Loucy (cell line): ENCODE results near the gene ENOX1.

Experiments used
- H2AFZ ChIP-seq: fragments of 200-600 bp; sonication (generic); 2 replicates; pipeline ENCODE4 v1.6.0; 2016; ENCODE audit warnings: antibody characterized with exemption, mild to moderate bottlenecking, low read length, moderate library complexity
- H3F3A ChIP-seq: fragments of 200-600 bp; 2 replicates; pipeline ENCODE4 v1.6.0; 2016; ENCODE audit warnings: antibody characterized with exemption, low read depth, mild to moderate bottlenecking
- H3K27me3 ChIP-seq: fragments of 200-600 bp; sonication (generic); 2 replicates; pipeline ENCODE4 v1.6.1; 2014; ENCODE audit warnings: low read length, mild to moderate bottlenecking; ENCODE audit not compliant: insufficient read depth, poor library complexity, severe bottlenecking
- H3K36me3 ChIP-seq: fragments of 200-600 bp; sonication (generic); 2 replicates; pipeline ENCODE4 v1.6.1; 2016; ENCODE audit warnings: low read length; ENCODE audit not compliant: insufficient read depth
- H3K4me1 ChIP-seq: fragments of 200-600 bp; sonication (generic); 2 replicates; pipeline ENCODE4 v1.5.1; 2014; ENCODE audit warnings: low read length, mild to moderate bottlenecking; ENCODE audit not compliant: insufficient read depth, poor library complexity, severe bottlenecking
- H3K4me2 ChIP-seq: fragments of 200-600 bp; sonication (generic); 2 replicates; pipeline ENCODE4 v1.6.0; 2014; ENCODE audit warnings: antibody characterized with exemption, low read length, low read depth, mild to moderate bottlenecking; ENCODE audit not compliant: poor library complexity, severe bottlenecking
- H3K4me3 ChIP-seq: fragments of 200-600 bp; sonication (generic); 2 replicates; pipeline ENCODE4 v1.5.1; 2014; ENCODE audit warnings: low read length, mild to moderate bottlenecking, mixed read lengths; ENCODE audit not compliant: poor library complexity, severe bottlenecking
- H3K79me2 ChIP-seq: fragments of 200-600 bp; sonication (generic); 2 replicates; pipeline ENCODE4 v1.6.1; 2014; ENCODE audit warnings: low read length; ENCODE audit not compliant: insufficient read depth
- H3K9ac ChIP-seq: fragments of 200-600 bp; sonication (generic); 2 replicates; pipeline ENCODE4 v1.6.0; 2014; ENCODE audit warnings: mild to moderate bottlenecking, low read depth, low read length, moderate library complexity; ENCODE audit not compliant: poor library complexity, severe bottlenecking
- H3K9me2 ChIP-seq: fragments of 200-600 bp; sonication (generic); replicated peaks from 2 replicates; pipeline ENCODE4 v1.6.1; 2016; ENCODE audit warnings: low read depth, low read length, mixed read lengths
- H3K9me3 ChIP-seq: fragments of 200-600 bp; sonication (generic); 2 replicates; pipeline ENCODE4 v1.6.1; 2014; ENCODE audit warnings: mild to moderate bottlenecking, antibody characterized with exemption, low read length, low read depth; ENCODE audit not compliant: insufficient read depth
- H4K20me1 ChIP-seq: fragments of 200-600 bp; sonication (generic); 2 replicates; pipeline ENCODE4 v1.6.0; 2014; ENCODE audit warnings: antibody characterized with exemption, low read length, mild to moderate bottlenecking; ENCODE audit not compliant: insufficient read depth, poor library complexity, severe bottlenecking
- EZH2phosphoT487 ChIP-seq: fragments of 200-600 bp; IDR thresholded peaks from 2 replicates; pipeline ENCODE4 v1.6.1; 2018; ENCODE audit warnings: antibody characterized with exemption, mild to moderate bottlenecking, moderate library complexity, borderline replicate concordance
- TF ChIP-seq, protein P1 (sequence below): fragments of 200-600 bp; sonication (generic); conservative IDR thresholded peaks from 2 replicates; pipeline ENCODE4 v1.5.1; 2014; ENCODE audit warnings: mild to moderate bottlenecking, antibody characterized with exemption, low read length

The ENOX1 gene

DNA sequence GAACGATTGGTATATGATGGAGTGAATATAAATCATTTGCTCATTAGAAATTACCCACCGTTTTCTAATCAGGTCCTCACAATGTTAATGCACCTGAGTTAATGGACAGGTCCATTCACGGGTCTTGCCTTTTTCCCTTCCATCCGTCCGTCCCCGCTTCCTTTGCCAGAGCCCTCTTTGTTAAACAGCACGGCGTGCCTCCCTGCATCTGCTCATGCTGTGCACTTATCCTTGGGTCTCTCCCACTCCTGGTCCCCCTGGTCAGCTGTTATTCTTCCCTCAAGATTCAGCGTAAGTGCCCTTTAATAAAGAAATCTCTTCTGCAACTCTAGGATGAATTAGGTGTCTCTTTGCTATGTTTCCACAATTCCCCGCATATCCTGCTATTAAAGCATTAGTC lies 438.9 kb downstream of the ENOX1 start:
- no peaks in the 10 kb centered on the region for H3K9me2 ChIP-seq
- H3K4me2 ChIP-seq = peak overlapping the region; percentile 25
- H3K9ac ChIP-seq = peak overlapping the region; percentile 8
- no peaks in the 10 kb centered on the region for H3K79me2 ChIP-seq
- H3K4me3 ChIP-seq = no peak overlapping the region
- no peaks in the 10 kb centered on the region for H4K20me1 ChIP-seq
- no peaks in the 10 kb centered on the region for H3K27me3 ChIP-seq
- no peaks in the 10 kb centered on the region for H3K36me3 ChIP-seq
- no peaks in the 10 kb centered on the region for H3K9me3 ChIP-seq
- H3F3A ChIP-seq = no peaks in the 10 kb centered on the region
- no peak for TF ChIP-seq EZH2phosphoT487
- TF ChIP-seq, protein P1, sequence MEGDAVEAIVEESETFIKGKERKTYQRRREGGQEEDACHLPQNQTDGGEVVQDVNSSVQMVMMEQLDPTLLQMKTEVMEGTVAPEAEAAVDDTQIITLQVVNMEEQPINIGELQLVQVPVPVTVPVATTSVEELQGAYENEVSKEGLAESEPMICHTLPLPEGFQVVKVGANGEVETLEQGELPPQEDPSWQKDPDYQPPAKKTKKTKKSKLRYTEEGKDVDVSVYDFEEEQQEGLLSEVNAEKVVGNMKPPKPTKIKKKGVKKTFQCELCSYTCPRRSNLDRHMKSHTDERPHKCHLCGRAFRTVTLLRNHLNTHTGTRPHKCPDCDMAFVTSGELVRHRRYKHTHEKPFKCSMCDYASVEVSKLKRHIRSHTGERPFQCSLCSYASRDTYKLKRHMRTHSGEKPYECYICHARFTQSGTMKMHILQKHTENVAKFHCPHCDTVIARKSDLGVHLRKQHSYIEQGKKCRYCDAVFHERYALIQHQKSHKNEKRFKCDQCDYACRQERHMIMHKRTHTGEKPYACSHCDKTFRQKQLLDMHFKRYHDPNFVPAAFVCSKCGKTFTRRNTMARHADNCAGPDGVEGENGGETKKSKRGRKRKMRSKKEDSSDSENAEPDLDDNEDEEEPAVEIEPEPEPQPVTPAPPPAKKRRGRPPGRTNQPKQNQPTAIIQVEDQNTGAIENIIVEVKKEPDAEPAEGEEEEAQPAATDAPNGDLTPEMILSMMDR = no peak
- peaks cover 43% of the 10 kb centered on the region for H3K4me1 ChIP-seq
- H2AFZ ChIP-seq = no peak overlapping the region

DNA sequence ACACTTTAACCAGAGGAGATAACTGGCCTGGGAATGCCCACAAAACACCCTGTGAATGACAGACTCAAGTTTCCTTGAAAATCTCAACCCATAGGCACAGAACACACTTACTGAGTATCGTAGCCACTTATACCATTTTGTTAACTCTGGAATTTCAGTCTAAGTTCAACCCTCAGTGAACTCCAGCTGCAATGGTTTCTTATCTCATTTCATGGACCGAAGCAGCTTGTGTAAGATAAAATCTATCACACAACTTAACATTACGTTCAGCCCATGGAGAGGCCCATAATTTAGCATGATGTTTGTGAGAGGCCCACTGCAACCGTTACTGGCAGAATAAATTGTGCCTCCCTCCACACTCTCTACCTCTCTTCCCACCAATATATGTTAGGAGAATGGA lies 440.3 kb downstream of the ENOX1 start:
- no peaks in the 10 kb centered on the region for H3F3A ChIP-seq
- H3K4me3 ChIP-seq = peak overlapping the region; percentile 15
- no peaks in the 10 kb centered on the region for H3K36me3 ChIP-seq
- H3K9ac ChIP-seq = peak overlapping the region; percentile 8
- no peaks in the 10 kb centered on the region for H4K20me1 ChIP-seq
- TF ChIP-seq EZH2phosphoT487 = no peak
- TF ChIP-seq, protein P1 = no peak
- peaks cover 43% of the 10 kb centered on the region for H3K4me1 ChIP-seq
- H3K4me2 ChIP-seq = peak overlapping the region; percentile 54
- H3K27me3 ChIP-seq = no peaks in the 10 kb centered on the region
- H3K79me2 ChIP-seq = no peaks in the 10 kb centered on the region
- H3K9me3 ChIP-seq = no peaks in the 10 kb centered on the region
- H3K9me2 ChIP-seq = no peaks in the 10 kb centered on the region
- H2AFZ ChIP-seq = no peak overlapping the region

DNA sequence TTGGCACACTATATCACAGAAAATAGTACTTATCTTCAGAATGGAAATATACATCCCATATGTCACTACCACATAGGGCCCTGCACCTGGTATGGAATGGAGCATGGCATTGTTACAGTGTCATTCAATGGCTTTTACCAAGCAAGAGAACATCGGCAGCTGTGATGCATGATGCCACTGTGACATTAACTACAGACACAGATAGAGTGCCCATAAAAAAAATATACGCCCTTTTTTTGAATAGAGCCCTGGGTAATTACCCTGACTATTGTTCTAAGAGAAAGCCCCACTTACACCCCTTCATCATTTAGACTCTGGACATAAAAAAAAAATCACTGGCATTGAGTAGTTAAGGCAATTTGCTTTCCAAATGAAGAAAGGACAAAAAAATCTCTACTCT lies 443.1 kb downstream of the ENOX1 start:
- TF ChIP-seq EZH2phosphoT487 = no peak
- TF ChIP-seq, protein P1 = no peak
- H3K4me3 ChIP-seq = no peak overlapping the region
- H3K9me2 ChIP-seq = no peaks in the 10 kb centered on the region
- H3K79me2 ChIP-seq = no peaks in the 10 kb centered on the region
- H3K36me3 ChIP-seq = no peaks in the 10 kb centered on the region
- H3F3A ChIP-seq = no peaks in the 10 kb centered on the region
- H3K4me2 ChIP-seq = no peak overlapping the region
- H2AFZ ChIP-seq = no peak overlapping the region
- no peak overlapping the region for H3K9ac ChIP-seq
- no peaks in the 10 kb centered on the region for H4K20me1 ChIP-seq
- no peaks in the 10 kb centered on the region for H3K27me3 ChIP-seq
- no peaks in the 10 kb centered on the region for H3K9me3 ChIP-seq
- H3K4me1 ChIP-seq = peaks cover 35% of the 10 kb centered on the region
